T47D (cell line): ENCODE measurements around the gene ABCA2.

Experiments
- DNase-seq, 2 experiments: peaks; one replicate each; pipeline versions ENCODE4 v3.0.0 to v3.0.0-alpha.2; 2011 to 2012; ENCODE audit warnings: low read depth in 1 of 2, low spot score in 1 of 2
- JUND ChIP-seq: IDR thresholded peaks from 2 replicates; pipeline ENCODE4 v1.6.1; 2012; ENCODE audit warnings: low read depth
- in situ Hi-C: cut with HindIII; loops from 2 replicates; pipeline ENCODE4 v1.10.0; 2016; ENCODE audit warnings: low sequenced_read_pairs, low pct_unique_long_range_greater_than_20kb

The ABCA2 gene, protein sequence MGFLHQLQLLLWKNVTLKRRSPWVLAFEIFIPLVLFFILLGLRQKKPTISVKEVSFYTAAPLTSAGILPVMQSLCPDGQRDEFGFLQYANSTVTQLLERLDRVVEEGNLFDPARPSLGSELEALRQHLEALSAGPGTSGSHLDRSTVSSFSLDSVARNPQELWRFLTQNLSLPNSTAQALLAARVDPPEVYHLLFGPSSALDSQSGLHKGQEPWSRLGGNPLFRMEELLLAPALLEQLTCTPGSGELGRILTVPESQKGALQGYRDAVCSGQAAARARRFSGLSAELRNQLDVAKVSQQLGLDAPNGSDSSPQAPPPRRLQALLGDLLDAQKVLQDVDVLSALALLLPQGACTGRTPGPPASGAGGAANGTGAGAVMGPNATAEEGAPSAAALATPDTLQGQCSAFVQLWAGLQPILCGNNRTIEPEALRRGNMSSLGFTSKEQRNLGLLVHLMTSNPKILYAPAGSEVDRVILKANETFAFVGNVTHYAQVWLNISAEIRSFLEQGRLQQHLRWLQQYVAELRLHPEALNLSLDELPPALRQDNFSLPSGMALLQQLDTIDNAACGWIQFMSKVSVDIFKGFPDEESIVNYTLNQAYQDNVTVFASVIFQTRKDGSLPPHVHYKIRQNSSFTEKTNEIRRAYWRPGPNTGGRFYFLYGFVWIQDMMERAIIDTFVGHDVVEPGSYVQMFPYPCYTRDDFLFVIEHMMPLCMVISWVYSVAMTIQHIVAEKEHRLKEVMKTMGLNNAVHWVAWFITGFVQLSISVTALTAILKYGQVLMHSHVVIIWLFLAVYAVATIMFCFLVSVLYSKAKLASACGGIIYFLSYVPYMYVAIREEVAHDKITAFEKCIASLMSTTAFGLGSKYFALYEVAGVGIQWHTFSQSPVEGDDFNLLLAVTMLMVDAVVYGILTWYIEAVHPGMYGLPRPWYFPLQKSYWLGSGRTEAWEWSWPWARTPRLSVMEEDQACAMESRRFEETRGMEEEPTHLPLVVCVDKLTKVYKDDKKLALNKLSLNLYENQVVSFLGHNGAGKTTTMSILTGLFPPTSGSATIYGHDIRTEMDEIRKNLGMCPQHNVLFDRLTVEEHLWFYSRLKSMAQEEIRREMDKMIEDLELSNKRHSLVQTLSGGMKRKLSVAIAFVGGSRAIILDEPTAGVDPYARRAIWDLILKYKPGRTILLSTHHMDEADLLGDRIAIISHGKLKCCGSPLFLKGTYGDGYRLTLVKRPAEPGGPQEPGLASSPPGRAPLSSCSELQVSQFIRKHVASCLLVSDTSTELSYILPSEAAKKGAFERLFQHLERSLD (N-terminal part only)

GRCh38 chr9:137027369-137028262 is at the start of gene ABCA2:
TSS of gene ABCA2 (minus strand) at chr9:137028237. CDS start at chr9:137028140, 97 bp downstream.
- TF ChIP-seq JUND, result no peak
- in situ Hi-C loops, result no loop called here
- DNase-seq, result peak in 1 of 2 experiments; percentile 39

- peak in 1 of 2 experiments; percentile 92 for DNase-seq
- no peak for TF ChIP-seq JUND
- in situ Hi-C loops, result no loop called here
These were observed 49.1 kb upstream of the ABCA2 start, which contains the start of gene UAP1L1 for GRCh38 chr9:137077010-137077747. TSS of gene UAP1L1 (plus strand) at chr9:137077517. CDS start at chr9:137077533, 16 bp downstream.

- TF ChIP-seq JUND, result no peak
- in situ Hi-C loops, result no loop called here
- DNase-seq, result no peak
These were observed 48.6 kb upstream of the ABCA2 start for GRCh38 chr9:137076636-137077009.

DNA sequence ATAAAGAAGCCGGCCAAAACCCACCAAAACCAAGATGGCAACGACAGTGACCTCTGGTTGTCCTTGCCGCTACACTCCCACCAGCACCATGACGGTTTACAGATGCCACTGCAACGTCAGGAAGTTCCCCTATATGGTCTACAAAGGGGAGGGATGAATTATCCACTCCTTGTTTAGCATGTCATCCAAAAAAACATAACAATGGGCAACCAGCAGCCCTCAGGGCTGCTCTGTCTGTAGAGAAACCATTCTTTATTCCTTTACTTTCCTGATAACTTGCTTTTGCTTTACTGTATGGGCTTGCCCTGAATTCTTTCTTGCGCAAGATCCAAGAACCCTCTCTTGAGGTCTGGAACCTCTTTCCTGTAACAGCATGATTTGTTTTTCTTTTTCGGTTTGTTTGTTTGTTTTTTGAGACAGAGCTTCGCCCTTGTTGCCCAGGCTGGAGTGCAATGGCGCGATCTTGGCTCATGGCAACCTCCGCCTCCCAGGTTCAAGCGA is 47.3 kb upstream of the ABCA2 start:
- in situ Hi-C loops, result no loop called here
- no peak for TF ChIP-seq JUND
- no peak for DNase-seq

DNA sequence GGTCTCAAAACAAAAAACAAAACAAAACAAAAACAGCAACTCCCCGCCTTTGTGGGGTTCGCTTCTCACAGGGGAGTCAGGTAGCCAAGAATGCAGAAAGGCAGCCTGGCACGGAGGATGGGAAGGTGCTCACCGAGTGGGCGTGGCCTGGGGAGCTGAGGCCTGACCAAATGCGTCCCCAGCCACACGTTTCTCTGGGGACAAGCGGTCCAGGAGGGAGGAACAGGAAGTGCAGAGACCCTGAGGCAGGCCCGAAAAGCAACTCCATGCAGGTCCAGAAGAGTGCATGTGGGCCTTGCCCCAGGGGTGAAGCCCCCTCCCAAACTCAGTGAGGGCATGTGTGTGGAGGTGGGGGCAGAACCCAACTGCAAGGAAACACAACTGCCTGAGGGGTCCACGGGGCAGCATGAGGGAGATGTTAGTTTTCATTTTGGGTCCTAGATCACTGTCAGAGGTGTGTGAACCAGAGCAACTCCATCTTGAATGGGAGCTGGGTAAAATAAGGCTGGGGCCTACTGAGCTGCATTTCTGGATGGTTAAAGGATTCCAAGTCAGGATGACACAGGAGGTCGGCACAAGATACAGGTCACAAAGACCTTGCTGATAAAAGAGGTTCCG is 46.7 kb upstream of the ABCA2 start:
- in situ Hi-C loops, result no loop called here
- TF ChIP-seq JUND, result no peak
- no peak for DNase-seq

DNA sequence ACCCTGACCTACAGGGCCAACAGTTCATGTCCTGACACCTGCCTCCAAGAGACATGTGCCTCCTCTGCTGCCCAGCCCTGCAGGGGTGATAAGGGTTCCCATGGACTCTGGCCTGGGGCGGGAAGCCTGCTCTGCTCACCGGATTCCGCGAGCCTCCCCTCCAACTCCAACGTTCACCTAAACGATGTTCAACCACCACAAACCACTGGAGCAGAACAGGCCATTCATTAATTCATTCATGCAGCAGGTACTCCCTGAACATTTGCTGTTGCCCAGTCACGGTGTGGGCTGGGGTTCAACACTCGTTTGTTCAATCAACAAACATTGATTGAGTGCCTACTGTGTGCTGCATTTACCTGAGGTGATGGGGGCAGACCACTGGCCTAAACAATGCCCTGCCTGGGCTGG is 46.0 kb upstream of the ABCA2 start:
- no peak for TF ChIP-seq JUND
- in situ Hi-C loops, result no loop called here
- DNase-seq, result no peak

DNA sequence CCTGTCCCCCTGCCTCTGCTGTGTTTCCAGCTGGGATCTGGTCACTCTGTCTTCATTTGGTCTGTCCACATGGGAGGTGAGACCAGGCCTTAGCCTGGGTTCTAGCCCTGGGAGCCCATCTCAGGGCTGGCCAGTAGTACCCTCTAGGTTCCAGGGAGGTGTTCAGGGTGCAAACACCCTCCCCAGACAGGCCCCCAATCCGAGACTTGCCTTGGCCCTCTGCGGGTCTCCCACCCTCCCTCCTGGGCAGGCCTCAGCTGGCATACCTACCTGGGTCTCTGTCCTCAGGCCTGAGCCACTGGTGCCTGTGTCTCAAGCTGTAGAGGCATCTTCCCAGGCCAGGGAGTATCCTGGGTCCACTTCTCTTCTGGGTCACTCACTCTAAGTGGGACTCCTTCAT is 43.2 kb upstream of the ABCA2 start:
- no peak for TF ChIP-seq JUND
- in situ Hi-C loops, result no loop called here
- no peak for DNase-seq

- no peak for DNase-seq
- no peak for TF ChIP-seq JUND
- in situ Hi-C loops, result no loop called here
These were observed 42.9 kb upstream of the ABCA2 start for GRCh38 chr9:137070906-137071275.

DNA sequence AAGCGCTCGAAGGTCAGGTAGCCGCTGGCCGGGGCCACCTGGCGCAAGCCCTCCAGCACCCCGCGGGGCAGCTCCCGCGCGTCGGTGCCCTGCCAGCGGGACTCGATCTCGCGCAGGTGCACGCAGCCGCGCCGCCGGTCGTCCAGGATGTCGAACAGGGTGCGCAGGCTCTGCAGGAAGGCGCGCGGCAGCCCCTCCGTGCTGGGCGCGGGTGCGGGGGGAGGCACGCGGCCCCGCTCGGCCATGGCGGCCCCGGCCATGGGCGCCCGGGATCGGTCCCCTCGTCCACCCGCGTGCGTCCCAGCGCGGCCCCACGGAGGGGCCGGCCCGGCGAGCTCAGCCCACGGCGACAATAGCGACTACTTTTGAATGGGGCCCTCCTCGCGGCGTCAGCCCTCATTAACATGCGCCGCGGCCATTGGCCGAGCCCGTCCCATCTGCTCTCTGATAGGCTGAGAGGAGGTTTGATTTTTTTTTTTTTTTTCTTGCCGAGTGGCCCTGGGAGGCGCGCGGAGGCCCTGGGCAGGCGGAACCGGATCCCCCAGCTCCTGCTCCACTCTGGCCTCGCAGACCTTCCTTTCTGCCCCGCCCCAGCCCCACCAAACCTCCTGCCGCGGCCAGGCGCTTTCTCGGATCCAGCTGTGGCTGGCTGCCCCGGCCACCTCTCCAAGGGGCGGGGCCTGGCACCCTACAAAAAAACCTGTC is 42.3 kb upstream of the ABCA2 start, which contains the start of gene SAPCD2:
Gene SAPCD2, minus strand, starts transcription at position 357 of the 705 bp plus-strand sequence. Its CDS starts 97 bp downstream, at position 260.
- TF ChIP-seq JUND, result no peak
- in situ Hi-C loops, result no loop called here
- DNase-seq, result peak; percentile 93 to 99
